Spinal cord (tissue), 10 donors: ENCODE results near the gene FGF10. TPM values are rescaled to one million over a fixed set of nuclear protein-coding genes. Genes with fewer than 3 reads are reported as not detected.

Source experiments
- DNase-seq, 6 donors: peaks; one replicate each; pipeline versions ENCODE4 v3.0.0 to v3.0.0-alpha.2; 2013 to 2015; ENCODE audit warnings: low spot score in 6 of 6, low read depth in 4 of 6
- H3K27ac ChIP-seq: one replicate; pipeline ENCODE4 v1.5.1; 2013; ENCODE audit warnings: low read depth, low read length, control low read depth
- H3K27me3 ChIP-seq: one replicate; pipeline ENCODE4 v1.6.1; 2013; ENCODE audit warnings: low read length; ENCODE audit not compliant: control insufficient read depth, insufficient read depth
- H3K36me3 ChIP-seq: one replicate; pipeline ENCODE4 v1.6.1; 2013; ENCODE audit warnings: low read length; ENCODE audit not compliant: control insufficient read depth, insufficient read depth
- H3K4me1 ChIP-seq: one replicate; pipeline ENCODE4 v1.6.1; 2013; ENCODE audit warnings: low read length; ENCODE audit not compliant: control insufficient read depth, insufficient read depth
- H3K4me3 ChIP-seq: one replicate; pipeline ENCODE4 v1.5.1; 2013; ENCODE audit warnings: low read depth, low read length, control low read depth
- H3K9me3 ChIP-seq: one replicate; pipeline ENCODE4 v1.6.1; 2013; ENCODE audit warnings: low read length; ENCODE audit not compliant: control insufficient read depth, insufficient read depth
- WGBS: methylation state at CpG from one replicate; pipeline ENCODE4 v1.1.5; 2013; ENCODE audit warnings: missing lambda C conversion rate; ENCODE audit not compliant: insufficient coverage; 5-methylcytosine and 5-hydroxymethylcytosine counted together
- polyA plus RNA-seq, 2 donors: library from polyadenylated mRNA; unstranded; fragments of 120-200 nt; gene quantifications; one replicate each; pipeline ENCODE4 v1.2.1, GENCODE V29; 2013; ENCODE audit not compliant: insufficient read length in 2 of 2
- total RNA-seq, 2 donors: library from RNA; depleted of rRNA in 1 of 2; stranded (reverse); fragments of 120-200 nt in 1 of 2; fragments of >200 nt in 1 of 2; gene quantifications; one replicate each; pipeline versions ENCODE4 v1.2.3 to v1.2.4, GENCODE V29; 2013 to 2014
- donor health status: healthy.

Gene FGF10
- total and polyA plus RNA-seq, 4 donors: 2.9 to 10.1 (median 6.2) TPM

GRCh38 chr5:44331471-44332050 is 57.7 kb downstream of the FGF10 start:
- H3K36me3 ChIP-seq: no peaks in the 10 kb centered on the region
- no peak overlapping the region for H3K4me3 ChIP-seq
- no peaks in the 10 kb centered on the region for H3K4me1 ChIP-seq
- peak in 1 of 6 donors; percentile 17 for DNase-seq
- no CpG with 5 or more reads among the region's 3 CpGs for WGBS
- no peak overlapping the region for H3K27ac ChIP-seq
- H3K9me3 ChIP-seq: no peaks in the 10 kb centered on the region
- no peaks in the 10 kb centered on the region for H3K27me3 ChIP-seq

- Histone ChIP-seq H3K27me3 (no peaks in the 10 kb centered on the region), H3K4me3 (no peak overlapping the region), H3K9me3 (no peaks in the 10 kb centered on the region), H3K4me1 (no peaks in the 10 kb centered on the region), H3K27ac (no peak overlapping the region), H3K36me3 (no peaks in the 10 kb centered on the region)
- 42% methylated on average over 2 of the region's 2 CpGs for WGBS
- DNase-seq: peak in 2 of 6 donors; percentile 14 to 27
Measured at GRCh38 chr5:44329716-44330115, 59.5 kb downstream of the FGF10 start.

GRCh38 chr5:44321144-44321725 is 68.0 kb downstream of the FGF10 start:
- H3K9me3 ChIP-seq: no peaks in the 10 kb centered on the region
- DNase-seq: no peak

GRCh38 chr5:44320188-44320587 is 69.0 kb downstream of the FGF10 start:
- Histone ChIP-seq H3K4me1 (no peaks in the 10 kb centered on the region), H3K27ac (no peak overlapping the region), H3K9me3 (no peaks in the 10 kb centered on the region), H3K4me3 (no peak overlapping the region), H3K27me3 (no peaks in the 10 kb centered on the region), H3K36me3 (no peaks in the 10 kb centered on the region)
- DNase-seq: no peak
- WGBS: no CpG with 5 or more reads among the region's 1 CpG

More at GRCh38 chr5:44321144-44321725, 68.0 kb downstream of the FGF10 start:
- no peaks in the 10 kb centered on the region for H3K4me1 ChIP-seq
- H3K27me3 ChIP-seq: no peaks in the 10 kb centered on the region
- no peak overlapping the region for H3K27ac ChIP-seq
- H3K4me3 ChIP-seq: no peak overlapping the region
- 67% methylated on average over 3 of the region's 3 CpGs for WGBS
- no peaks in the 10 kb centered on the region for H3K36me3 ChIP-seq

- Histone ChIP-seq H3K27ac (no peak overlapping the region), H3K27me3 (no peaks in the 10 kb centered on the region), H3K4me3 (no peak overlapping the region), H3K9me3 (no peaks in the 10 kb centered on the region), H3K36me3 (no peaks in the 10 kb centered on the region), H3K4me1 (no peaks in the 10 kb centered on the region)
- DNase-seq: no peak
- WGBS: no CpG with 5 or more reads among the region's 2 CpGs
Measured at GRCh38 chr5:44318883-44319282, 70.3 kb downstream of the FGF10 start.

- no peak overlapping the region for H3K27ac ChIP-seq
- H3K4me1 ChIP-seq: no peaks in the 10 kb centered on the region
- no CpG with 5 or more reads among the region's 1 CpG for WGBS
- no peaks in the 10 kb centered on the region for H3K9me3 ChIP-seq
- H3K36me3 ChIP-seq: no peaks in the 10 kb centered on the region
- H3K4me3 ChIP-seq: no peak overlapping the region
- DNase-seq: no peak
- H3K27me3 ChIP-seq: no peaks in the 10 kb centered on the region
Measured at GRCh38 chr5:44312374-44312773, 76.8 kb downstream of the FGF10 start.

- no CpG with 5 or more reads among the region's 1 CpG for WGBS
- H3K9me3 ChIP-seq: no peaks in the 10 kb centered on the region
- H3K27me3 ChIP-seq: no peaks in the 10 kb centered on the region
- H3K4me1 ChIP-seq: no peaks in the 10 kb centered on the region
- no peak overlapping the region for H3K4me3 ChIP-seq
- H3K36me3 ChIP-seq: no peaks in the 10 kb centered on the region
- no peak for DNase-seq
- no peak overlapping the region for H3K27ac ChIP-seq
Measured at GRCh38 chr5:44300551-44300950, 88.7 kb downstream of the FGF10 start.

- WGBS: 67% methylated on average over 1 of the region's 4 CpGs
- Histone ChIP-seq H3K27ac (no peak overlapping the region), H3K36me3 (no peaks in the 10 kb centered on the region), H3K9me3 (no peaks in the 10 kb centered on the region), H3K4me1 (no peaks in the 10 kb centered on the region), H3K27me3 (no peaks in the 10 kb centered on the region), H3K4me3 (no peak overlapping the region)
- no peak for DNase-seq
Measured at GRCh38 chr5:44299394-44299793, 89.8 kb downstream of the FGF10 start.

- H3K27ac ChIP-seq: no peak overlapping the region
- peak in 2 of 6 donors; percentile 10 to 14 for DNase-seq
- no CpG with 5 or more reads among the region's 2 CpGs for WGBS
- H3K27me3 ChIP-seq: no peaks in the 10 kb centered on the region
- no peaks in the 10 kb centered on the region for H3K4me1 ChIP-seq
- no peaks in the 10 kb centered on the region for H3K9me3 ChIP-seq
- H3K4me3 ChIP-seq: no peak overlapping the region
- no peaks in the 10 kb centered on the region for H3K36me3 ChIP-seq
Measured at GRCh38 chr5:44294516-44294915, 94.7 kb downstream of the FGF10 start.

- WGBS: no CpG with 5 or more reads among the region's 2 CpGs
- no peaks in the 10 kb centered on the region for H3K9me3 ChIP-seq
- H3K27me3 ChIP-seq: no peaks in the 10 kb centered on the region
- no peaks in the 10 kb centered on the region for H3K4me1 ChIP-seq
- H3K4me3 ChIP-seq: no peak overlapping the region
- H3K27ac ChIP-seq: no peak overlapping the region
- no peaks in the 10 kb centered on the region for H3K36me3 ChIP-seq
- DNase-seq: no peak
Measured at GRCh38 chr5:44292736-44293135, 96.5 kb downstream of the FGF10 start.
